ENCODE data around the gene FBLN2.

GRCh38 chr3:13538520-13539291 lies 10.2 kb upstream of the FBLN2 start:
- TF ChIP-seq CTCF (IDR thresholded peaks at IDR 0.05; ENCODE audit: low read depth, low read length) (no peak), EZH2phosphoT487 (IDR thresholded peaks at IDR 0.05; ENCODE audit: low read depth) (no peak)
